ENCODE data around the gene KCTD13. TPM values are rescaled to one million over a fixed set of nuclear protein-coding genes. Genes with fewer than 3 reads are reported as not detected.

Gene KCTD13
- total RNA-seq, 1 donor from 2014 or later: 302 TPM

- TF ChIP-seq CTCF (IDR thresholded peaks at IDR 0.05): no peak
- no peak for DNase-seq (ENCODE audit: low spot score in 2 of 2)
- Histone ChIP-seq H3K4me1 (no peaks in the 10 kb centered on the region), H3K9me3 (no peaks in the 10 kb centered on the region), H3K36me3 (peaks cover 0 to 5% of the 10 kb centered on the region in 2 donors), H3K4me3 (no peak overlapping the region), H3K27me3 (no peaks in the 10 kb centered on the region), H3K27ac (no peak overlapping the region)
- intact Hi-C loops (cut with DNase I): no loop called here
These were observed 17.3 kb downstream of the KCTD13 start for GRCh38 chr16:29908719-29909220.

- H3K4me3 ChIP-seq: no peak overlapping the region
- H3K9me3 ChIP-seq: no peaks in the 10 kb centered on the region
- H3K27me3 ChIP-seq: no peaks in the 10 kb centered on the region
- no peak for DNase-seq (ENCODE audit: low spot score in 2 of 2)
- H3K36me3 ChIP-seq: no peaks in the 10 kb centered on the region
- TF ChIP-seq CTCF (IDR thresholded peaks at IDR 0.05): no peak
- intact Hi-C loops (cut with DNase I): no loop called here
- H3K4me1 ChIP-seq: no peaks in the 10 kb centered on the region
- H3K27ac ChIP-seq: no peak overlapping the region
These were observed 18.1 kb downstream of the KCTD13 start for GRCh38 chr16:29907973-29908372.

GRCh38 chr16:29906520-29907244, 19.3 kb downstream of the KCTD13 start:
- H3K36me3 ChIP-seq: no peaks in the 10 kb centered on the region
- no peak overlapping the region for H3K4me3 ChIP-seq
- TF ChIP-seq CTCF (IDR thresholded peaks at IDR 0.05): no peak
- no peak overlapping the region for H3K27ac ChIP-seq
- no peaks in the 10 kb centered on the region for H3K27me3 ChIP-seq
- DNase-seq (ENCODE audit: low spot score in 2 of 2): no peak
- no peaks in the 10 kb centered on the region for H3K9me3 ChIP-seq
- intact Hi-C loops (cut with DNase I): no loop called here
- no peaks in the 10 kb centered on the region for H3K4me1 ChIP-seq

GRCh38 chr16:29905668-29906067, 20.4 kb downstream of the KCTD13 start:
- no peak overlapping the region for H3K27ac ChIP-seq
- DNase-seq (ENCODE audit: low spot score in 2 of 2): no peak
- no peaks in the 10 kb centered on the region for H3K27me3 ChIP-seq
- no peak for TF ChIP-seq CTCF (IDR thresholded peaks at IDR 0.05)
- intact Hi-C loops (cut with DNase I): no loop called here
- no peak overlapping the region for H3K4me3 ChIP-seq
- peaks cover under 1% of the 10 kb centered on the region in 2 donors for H3K4me1 ChIP-seq
- no peaks in the 10 kb centered on the region for H3K9me3 ChIP-seq
- no peaks in the 10 kb centered on the region for H3K36me3 ChIP-seq

- peaks cover 4 to 7% of the 10 kb centered on the region in 2 donors for H3K4me1 ChIP-seq
- TF ChIP-seq CTCF (IDR thresholded peaks at IDR 0.05): no peak
- DNase-seq (ENCODE audit: low spot score in 2 of 2): no peak
- no peak overlapping the region for H3K27ac ChIP-seq
- no peaks in the 10 kb centered on the region for H3K36me3 ChIP-seq
- H3K9me3 ChIP-seq: no peaks in the 10 kb centered on the region
- no peaks in the 10 kb centered on the region for H3K27me3 ChIP-seq
- no peak overlapping the region for H3K4me3 ChIP-seq
- intact Hi-C loops (cut with DNase I): no loop called here
These were observed 21.1 kb downstream of the KCTD13 start for GRCh38 chr16:29904947-29905346.

All from ascending aorta (tissue), 2 donors.